IPS-15b (cell line): ENCODE measurements around the gene ZNF260.
A peak's percentile ranks its signal among the peaks of the same experiment; 100 is the strongest.
"Not testable (repeated sequence)": the region's sequence is repeated elsewhere in the genome, so short reads cannot be mapped to it uniquely, and the experiment has no call there.

Experiments used
- H3K27me3 ChIP-seq: one replicate; pipeline ENCODE4 v1.6.1; 2013; ENCODE audit warnings: low read length; ENCODE audit not compliant: control insufficient read depth, insufficient read depth
- H3K36me3 ChIP-seq: one replicate; pipeline ENCODE4 v1.6.1; 2013; ENCODE audit warnings: low read length; ENCODE audit not compliant: control insufficient read depth, insufficient read depth
- H3K4me1 ChIP-seq: one replicate; pipeline ENCODE4 v1.6.1; 2013; ENCODE audit warnings: mild to moderate bottlenecking, low read length; ENCODE audit not compliant: control insufficient read depth, insufficient read depth
- H3K4me3 ChIP-seq: one replicate; pipeline ENCODE4 v1.5.1; 2013; ENCODE audit warnings: low read depth, low read length
- H3K9ac ChIP-seq: one replicate; pipeline ENCODE4 v1.6.1; 2013; ENCODE audit warnings: low read depth, mild to moderate bottlenecking, low read length
- H3K9me3 ChIP-seq: one replicate; pipeline ENCODE4 v1.6.1; 2013; ENCODE audit warnings: mild to moderate bottlenecking, low read length; ENCODE audit not compliant: control insufficient read depth, insufficient read depth

The ZNF260 gene

DNA sequence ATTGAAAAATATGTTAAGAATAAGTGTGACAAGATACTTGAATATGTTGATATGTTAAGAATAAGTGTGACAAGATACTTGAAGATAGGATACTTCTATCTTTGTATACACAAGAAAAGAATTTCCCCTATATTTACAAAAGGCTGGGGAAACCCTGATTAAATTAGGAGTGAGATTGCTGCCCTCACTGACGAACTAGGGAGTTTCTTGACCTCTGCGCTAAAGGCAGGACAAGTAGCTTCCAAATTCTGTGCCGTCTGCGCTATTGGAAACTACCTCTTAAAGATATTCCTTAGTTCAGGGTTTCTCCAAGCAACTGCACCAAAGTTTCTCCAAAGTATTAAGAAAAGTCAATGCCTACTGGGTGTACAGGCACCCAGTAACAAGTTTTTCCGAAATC, 730 bp downstream of the ZNF260 start:
- Histone ChIP-seq H3K9me3 (peaks cover 3% of the 10 kb centered on the region), H3K9ac (peak overlapping the region; percentile 99), H3K4me3 (peak overlapping the region; percentile 100), H3K36me3 (peaks cover 3% of the 10 kb centered on the region), H3K4me1 (no peaks in the 10 kb centered on the region), H3K27me3 (no peaks in the 10 kb centered on the region)

- Histone ChIP-seq H3K36me3 (peaks cover 3% of the 10 kb centered on the region), H3K4me3 (peak overlapping the region; percentile 100), H3K9me3 (peaks cover 3% of the 10 kb centered on the region), H3K27me3 (no peaks in the 10 kb centered on the region), H3K4me1 (no peaks in the 10 kb centered on the region), H3K9ac (no peak overlapping the region)
Observed at GRCh38 chr19:36526581-36526980, 1.5 kb downstream of the ZNF260 start.

GRCh38 chr19:36524617-36525016, 3.5 kb downstream of the ZNF260 start:
- H3K27me3 ChIP-seq = no peaks in the 10 kb centered on the region
- peaks cover 6% of the 10 kb centered on the region for H3K36me3 ChIP-seq
- H3K9ac ChIP-seq = no peak overlapping the region
- H3K9me3 ChIP-seq = peaks cover 3% of the 10 kb centered on the region
- no peak overlapping the region for H3K4me3 ChIP-seq
- H3K4me1 ChIP-seq = no peaks in the 10 kb centered on the region

DNA sequence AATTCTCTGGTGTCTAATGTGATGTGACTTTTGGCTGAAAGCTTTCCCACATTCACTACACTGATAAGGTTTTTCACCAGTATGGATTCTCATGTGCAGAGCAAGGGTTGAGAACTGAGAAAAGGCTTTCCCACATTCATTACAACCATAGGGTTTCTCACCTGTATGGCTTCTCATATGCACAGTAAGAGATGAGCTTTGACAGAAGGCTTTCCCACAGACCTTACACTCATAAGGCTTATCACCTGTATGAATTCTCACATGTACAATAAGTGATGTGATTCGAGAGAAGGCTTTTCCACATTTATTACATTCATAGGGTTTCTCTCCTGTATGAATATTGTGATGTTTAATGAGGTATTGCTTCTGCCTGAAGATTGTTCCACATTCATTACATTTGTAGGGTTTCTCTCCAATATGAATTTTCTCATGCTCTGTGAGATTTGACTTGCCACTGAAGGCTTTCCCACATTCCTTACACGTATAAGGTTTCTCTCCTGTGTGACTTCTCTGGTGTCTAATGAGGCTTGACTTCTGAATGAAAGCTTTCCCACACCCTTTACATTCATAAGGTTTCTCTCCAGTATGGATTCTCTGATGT, 14.0 kb downstream of the ZNF260 start:
- Histone ChIP-seq H3K4me1 (no peaks in the 10 kb centered on the region), H3K27me3 (no peaks in the 10 kb centered on the region), H3K36me3 (peaks cover 34% of the 10 kb centered on the region), H3K9ac (no peak overlapping the region), H3K9me3 (peaks cover 46% of the 10 kb centered on the region), H3K4me3 (no peak overlapping the region)

- H3K9me3 ChIP-seq = peaks cover 16% of the 10 kb centered on the region
- H3K9ac ChIP-seq = no peak overlapping the region
- no peak overlapping the region for H3K4me3 ChIP-seq
- no peaks in the 10 kb centered on the region for H3K36me3 ChIP-seq
- H3K27me3 ChIP-seq = no peaks in the 10 kb centered on the region
- H3K4me1 ChIP-seq = no peaks in the 10 kb centered on the region
Observed at GRCh38 chr19:36508325-36508724, 19.7 kb downstream of the ZNF260 start.

DNA sequence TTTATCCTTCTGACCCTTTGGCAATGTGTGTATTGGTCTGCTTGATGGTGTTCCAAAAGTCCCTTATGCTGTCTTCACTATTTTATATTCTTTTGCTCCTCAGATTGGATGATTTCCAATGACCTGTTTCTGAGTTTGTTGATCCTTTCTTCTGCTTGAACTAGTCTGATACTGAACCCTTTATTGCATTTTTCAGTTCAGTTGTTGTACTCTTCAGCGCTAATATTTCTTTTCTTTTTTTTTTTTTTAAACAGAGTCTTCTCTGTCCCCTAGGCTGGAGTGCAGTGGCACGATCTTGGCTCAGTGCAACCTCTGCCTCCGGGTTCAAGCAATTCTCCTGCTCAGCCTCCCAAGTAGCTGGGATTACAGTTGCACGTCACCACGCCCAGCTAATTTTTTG, 26.1 kb downstream of the ZNF260 start:
- no peaks in the 10 kb centered on the region for H3K27me3 ChIP-seq
- peaks cover 6% of the 10 kb centered on the region for H3K9me3 ChIP-seq
- no peak overlapping the region for H3K4me3 ChIP-seq
- peaks cover 5% of the 10 kb centered on the region for H3K36me3 ChIP-seq
- H3K4me1 ChIP-seq = no peaks in the 10 kb centered on the region
- no peak overlapping the region for H3K9ac ChIP-seq

DNA sequence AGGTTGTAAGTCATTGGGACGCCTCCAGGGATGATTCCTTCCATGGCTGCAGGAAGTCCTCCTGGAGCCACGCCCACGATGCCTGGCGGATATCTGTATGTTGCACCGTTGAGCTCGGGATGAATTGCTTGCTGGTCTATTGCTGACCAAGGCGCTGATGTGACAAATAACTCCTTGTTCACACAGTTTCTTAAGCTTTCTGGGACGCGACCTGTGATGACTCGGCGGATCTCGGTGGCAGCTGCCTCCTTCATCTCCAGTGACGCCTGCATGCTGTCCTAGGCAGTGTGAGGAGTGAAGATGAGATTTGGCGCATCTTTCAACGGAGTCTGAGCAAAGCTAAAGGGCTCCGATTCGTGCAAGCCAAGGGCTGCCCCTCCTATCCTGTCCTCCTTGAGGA, 31.1 kb downstream of the ZNF260 start:
- Histone ChIP-seq H3K36me3 (peaks cover 5% of the 10 kb centered on the region), H3K4me3 (no peak overlapping the region), H3K27me3 (no peaks in the 10 kb centered on the region), H3K9ac (no peak overlapping the region), H3K9me3 (peaks cover 4% of the 10 kb centered on the region), H3K4me1 (no peaks in the 10 kb centered on the region)

DNA sequence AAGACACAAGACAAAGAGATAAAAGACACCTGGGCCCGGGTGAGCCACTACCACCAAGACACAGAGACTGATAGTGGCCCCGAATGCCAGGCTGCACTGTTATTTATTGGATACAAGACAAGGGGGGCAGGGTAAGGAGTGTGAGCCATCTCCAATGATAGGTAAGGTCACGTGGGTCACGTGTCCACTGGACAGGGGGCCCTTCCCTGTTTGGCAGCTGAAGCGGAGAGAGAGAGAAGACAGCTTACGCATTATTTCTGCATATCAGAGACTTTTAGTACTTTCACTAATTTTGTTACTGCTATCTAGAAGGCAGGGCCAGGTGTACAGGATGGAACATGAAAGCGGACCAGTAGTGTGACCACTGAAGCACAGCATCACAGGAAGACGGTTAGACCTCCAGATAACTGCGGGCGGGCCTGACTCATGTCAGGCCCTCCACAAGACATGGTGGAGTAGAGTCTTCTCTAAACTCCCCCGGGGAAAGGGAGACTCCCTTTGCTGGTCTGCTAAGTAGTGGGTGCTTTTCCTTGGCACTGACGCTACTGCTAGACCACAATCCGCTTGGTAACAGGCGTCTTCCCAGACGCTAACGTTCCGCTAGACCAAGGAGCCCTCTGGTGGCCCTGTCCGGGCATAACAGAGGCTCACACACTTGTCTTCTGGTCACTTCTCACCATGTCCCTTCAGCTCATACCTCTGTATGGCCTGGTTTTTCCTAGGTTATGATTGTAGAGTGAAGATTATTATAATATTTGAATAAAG, 35.2 kb downstream of the ZNF260 start:
- not testable (repeated sequence) for H3K27me3 ChIP-seq, H3K36me3 ChIP-seq, H3K4me1 ChIP-seq, H3K9me3 ChIP-seq, H3K9ac ChIP-seq, H3K4me3 ChIP-seq

DNA sequence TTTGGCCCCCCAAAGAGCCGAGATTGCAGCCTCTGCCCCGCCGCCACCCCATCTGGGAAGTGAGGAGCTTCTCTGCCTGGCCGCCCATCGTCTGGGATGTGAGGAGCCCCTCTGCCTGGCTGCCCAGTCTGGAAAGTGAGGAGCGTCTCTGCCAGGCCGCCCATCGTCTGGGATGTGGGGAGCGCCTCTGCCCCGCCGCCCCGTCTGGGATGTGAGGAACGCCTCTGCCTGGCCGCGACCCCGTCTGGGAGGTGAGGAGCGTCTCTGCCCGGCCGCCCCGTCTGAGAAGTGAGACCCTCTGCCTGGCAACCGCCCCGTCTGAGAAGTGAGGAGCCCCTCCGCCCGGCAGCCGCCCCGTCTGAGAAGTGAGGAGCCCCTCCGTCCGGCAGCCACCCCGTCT, 37.2 kb downstream of the ZNF260 start:
- not testable (repeated sequence) for H3K9me3 ChIP-seq, H3K4me1 ChIP-seq, H3K9ac ChIP-seq, H3K4me3 ChIP-seq, H3K36me3 ChIP-seq, H3K27me3 ChIP-seq

DNA sequence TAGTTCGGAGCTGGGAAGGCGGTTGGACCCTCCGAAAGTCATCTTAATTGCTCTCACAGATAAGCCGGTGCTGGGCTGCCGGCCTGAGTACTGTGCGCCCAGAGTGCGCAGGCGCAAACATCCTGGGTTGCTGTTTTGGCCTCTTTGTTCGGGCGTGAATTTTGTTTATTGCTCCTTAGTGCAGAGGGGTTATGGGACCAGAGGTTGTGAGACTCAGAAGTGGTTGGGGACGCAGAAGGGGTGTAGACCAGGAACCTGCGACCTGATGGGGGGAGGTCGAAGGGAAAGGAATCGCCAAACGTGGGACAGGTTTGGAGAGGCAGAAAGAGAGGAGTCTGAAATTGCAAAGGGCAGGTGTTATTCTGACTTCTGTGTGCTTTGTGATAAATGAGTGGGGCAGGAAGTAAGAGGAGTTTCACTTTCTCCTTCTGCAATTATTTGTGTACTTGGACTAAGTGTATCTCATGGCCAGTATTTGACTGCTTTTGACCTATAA, 38.1 kb downstream of the ZNF260 start:
- no peaks in the 10 kb centered on the region for H3K36me3 ChIP-seq
- peak overlapping the region; percentile 99 for H3K4me3 ChIP-seq
- no peaks in the 10 kb centered on the region for H3K9me3 ChIP-seq
- H3K9ac ChIP-seq = peak overlapping the region; percentile 95
- no peaks in the 10 kb centered on the region for H3K4me1 ChIP-seq
- no peaks in the 10 kb centered on the region for H3K27me3 ChIP-seq

DNA sequence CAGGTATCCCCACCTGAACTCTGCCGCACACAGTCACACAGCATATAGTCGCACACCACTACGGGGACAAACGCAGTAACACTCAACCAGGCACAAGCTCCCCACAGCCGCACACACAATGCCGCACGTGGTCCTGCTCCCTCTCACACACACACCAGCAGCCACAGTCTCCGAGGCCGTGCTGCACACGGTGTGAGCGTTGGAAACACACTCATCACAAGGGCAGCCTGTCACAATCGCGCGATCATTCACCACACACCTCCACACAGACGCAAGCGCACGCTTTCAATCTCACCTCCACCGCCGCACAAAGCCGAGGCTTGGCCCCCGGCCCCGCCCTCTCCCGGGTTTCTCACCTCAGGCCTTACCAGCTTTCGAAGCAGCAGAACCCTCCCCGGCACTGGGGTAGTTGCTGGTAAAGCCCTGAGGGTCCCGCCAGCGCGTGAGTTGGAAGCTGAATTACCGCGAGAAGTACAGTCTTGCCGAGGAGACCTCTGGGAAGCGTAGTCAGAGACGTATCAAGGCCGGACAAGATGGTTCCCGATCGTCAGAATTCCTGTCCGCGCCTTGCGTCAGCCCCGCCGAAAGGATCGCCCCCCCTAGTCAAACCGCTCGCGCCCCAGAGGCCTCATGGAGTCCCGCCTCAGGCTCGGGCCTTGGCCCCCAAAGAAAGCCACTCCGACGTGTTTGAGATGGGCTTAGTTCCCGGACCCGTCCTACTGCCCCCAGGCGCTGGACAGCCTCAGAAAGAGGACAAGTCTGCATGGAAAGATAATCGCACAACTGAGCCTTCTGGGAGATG, 38.8 kb downstream of the ZNF260 start, which contains the start of gene ZNF566:
ZNF566 (minus strand) TSS at position 444 of the 802 bp plus-strand sequence. CDS start 13,004 bp downstream, outside the sequence.
- Histone ChIP-seq H3K4me3 (peak within 1 kb of the TSS; percentile 99), H3K4me1 (no peaks in the 10 kb centered on the region), H3K9ac (peak within 1 kb of the TSS; percentile 95), H3K36me3 (no peaks in the 10 kb centered on the region), H3K27me3 (no peaks in the 10 kb centered on the region), H3K9me3 (no peaks in the 10 kb centered on the region)
